HG03045 (cell line): Measurements from ENCODE around the gene IFT80.
"Not testable (repeated sequence)": the region's sequence is repeated elsewhere in the genome, so short reads cannot be mapped to it uniquely, and the experiment has no call there.

Source experiments
- ATAC-seq: cut with Tn5 transposase; IDR thresholded peaks from one replicate; pipeline ENCODE4 v1.9.1; 2021; ENCODE audit warnings: mild to moderate bottlenecking, moderate library complexity; ENCODE audit not compliant: unreplicated experiment

Gene IFT80

DNA sequence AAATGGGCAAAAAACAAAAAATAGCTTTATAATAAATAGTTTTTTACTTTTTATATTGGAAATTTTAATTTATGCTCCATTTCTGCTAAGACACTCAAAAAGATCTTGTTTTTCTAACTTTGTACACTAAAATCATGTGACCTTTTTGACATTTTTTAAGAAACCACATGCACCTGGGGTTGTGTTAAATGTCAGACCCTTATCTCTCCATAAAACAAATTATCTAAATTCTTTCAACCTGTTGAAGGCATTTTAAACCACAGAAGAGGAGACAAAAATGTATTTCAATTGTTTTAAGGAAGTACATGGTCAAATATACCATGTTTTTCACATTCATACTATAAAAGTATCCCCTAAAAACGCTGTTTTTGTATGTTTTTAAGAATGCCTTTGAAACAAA lies 29.2 kb downstream of the IFT80 start:
- ATAC-seq, result no peak

DNA sequence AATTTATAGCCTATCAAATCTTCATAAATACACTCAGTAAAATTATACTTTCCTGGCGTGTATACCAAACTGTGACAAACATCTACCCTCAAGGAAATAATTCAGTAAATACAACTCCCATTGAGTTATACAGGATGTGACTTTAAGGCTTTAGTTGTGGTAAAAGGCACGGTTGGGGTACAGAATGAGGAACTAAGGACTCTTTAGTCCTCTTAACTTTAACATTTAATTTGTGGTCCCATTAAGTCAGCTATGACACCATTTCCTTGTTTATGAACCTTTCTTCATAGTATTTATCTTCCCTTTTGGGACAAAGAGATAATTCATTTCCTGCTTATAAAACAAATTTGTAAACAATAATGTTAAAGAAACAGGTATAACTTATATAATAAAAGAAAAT lies 30.2 kb downstream of the IFT80 start:
- no peak for ATAC-seq

DNA sequence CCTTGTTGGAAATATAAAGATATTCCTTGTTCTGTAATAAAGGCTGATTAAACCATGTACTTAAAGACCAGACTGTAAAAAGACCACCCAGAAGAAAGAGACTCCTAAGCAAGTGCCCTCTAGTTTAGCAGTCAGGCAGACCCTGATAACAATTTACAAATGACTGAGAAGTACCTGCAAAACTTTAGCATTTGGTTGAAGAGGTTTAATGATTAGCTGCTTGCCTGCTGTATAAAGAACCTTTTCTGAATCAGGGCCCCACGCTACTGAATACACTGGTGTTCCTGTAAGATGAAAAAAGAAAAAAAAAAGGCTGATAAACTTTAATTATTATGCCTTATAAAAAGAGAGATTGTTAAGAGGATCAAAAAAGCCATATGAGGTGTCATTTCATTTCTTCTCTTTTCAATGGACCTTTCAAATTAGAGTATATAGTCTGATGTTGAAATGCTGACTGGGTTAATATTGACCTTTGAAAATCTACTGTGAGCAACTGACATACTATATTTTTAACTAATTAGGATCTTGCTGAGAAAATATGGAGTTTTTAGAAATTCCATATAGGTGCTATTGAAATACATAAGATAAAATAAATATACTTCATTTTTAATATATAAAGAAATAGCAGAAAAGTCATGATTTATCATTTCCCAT lies 33.0 kb downstream of the IFT80 start:
- no peak for ATAC-seq

DNA sequence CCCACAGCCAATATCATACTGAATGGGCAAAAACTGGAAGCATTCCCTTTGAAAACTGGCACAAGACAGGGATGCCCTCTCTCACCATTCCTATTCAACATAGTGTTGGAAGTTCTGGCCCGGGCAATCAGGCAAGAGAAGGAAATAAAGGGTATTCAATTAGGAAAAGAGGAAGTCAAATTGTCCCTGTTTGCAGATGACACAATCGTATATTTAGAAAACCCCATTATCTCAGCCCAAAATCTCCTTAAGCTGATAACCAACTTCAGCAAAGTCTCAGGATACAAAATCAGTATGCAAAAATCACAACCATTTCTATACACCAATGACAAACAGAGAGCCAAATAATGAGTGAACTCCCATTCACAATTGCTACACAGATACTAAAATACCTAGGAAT lies 36.1 kb downstream of the IFT80 start:
- not testable (repeated sequence) for ATAC-seq

DNA sequence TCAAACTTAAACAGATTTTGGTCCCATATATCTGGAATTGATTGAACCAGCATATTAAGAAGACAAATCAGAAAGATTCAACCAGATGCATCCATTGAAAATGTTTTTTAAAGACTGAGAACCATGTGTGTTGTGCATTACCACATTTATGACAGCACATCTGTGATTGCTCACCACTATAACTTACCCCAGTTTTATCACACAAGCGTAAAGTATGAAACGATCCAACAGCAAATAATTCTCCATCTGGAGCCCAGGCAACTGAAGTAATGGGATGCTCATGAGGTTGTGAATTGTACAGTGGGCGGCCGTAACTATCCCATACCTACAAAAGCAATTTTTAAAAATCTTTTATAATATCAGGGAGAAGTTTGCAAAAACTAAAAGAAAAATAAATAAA lies 43.2 kb downstream of the IFT80 start:
- ATAC-seq, result no peak

DNA sequence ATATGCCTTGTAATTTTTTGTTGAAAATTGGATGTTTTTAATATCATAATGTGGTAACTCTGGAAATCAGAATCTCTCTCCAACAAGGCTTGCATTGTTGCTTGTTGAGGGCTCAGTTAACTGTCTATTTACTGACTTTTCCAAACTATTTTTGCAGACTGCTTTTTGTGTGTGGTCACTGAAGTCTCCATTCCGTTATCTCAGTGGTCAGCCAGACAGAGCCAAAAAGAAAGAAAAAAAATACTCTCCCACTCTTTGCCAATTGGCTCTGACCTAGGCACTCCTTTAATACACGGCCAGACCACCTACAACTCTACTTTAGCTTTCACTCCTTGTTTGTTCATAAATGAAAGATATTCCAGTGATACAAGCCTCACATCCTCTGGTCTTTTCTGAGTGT lies 52.5 kb downstream of the IFT80 start:
- ATAC-seq, result no peak

DNA sequence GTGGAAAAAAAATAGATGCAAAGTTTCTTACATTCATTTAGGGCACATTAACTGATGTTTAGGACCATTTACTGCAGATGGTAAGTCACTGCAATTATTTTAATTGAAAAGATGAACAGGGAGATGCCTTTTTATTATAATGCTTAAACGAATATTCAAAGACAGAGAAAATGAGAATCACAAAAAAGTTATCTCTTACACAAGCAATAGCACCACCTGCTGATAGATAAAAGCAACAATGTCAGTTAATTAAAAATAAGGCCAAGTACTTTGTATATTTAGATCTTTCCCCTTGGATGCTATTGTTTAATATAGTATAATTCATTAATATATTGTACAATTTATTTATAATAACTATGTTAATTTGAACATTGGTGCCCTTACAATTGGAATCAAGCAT lies 55.9 kb downstream of the IFT80 start:
- ATAC-seq, result no peak

DNA sequence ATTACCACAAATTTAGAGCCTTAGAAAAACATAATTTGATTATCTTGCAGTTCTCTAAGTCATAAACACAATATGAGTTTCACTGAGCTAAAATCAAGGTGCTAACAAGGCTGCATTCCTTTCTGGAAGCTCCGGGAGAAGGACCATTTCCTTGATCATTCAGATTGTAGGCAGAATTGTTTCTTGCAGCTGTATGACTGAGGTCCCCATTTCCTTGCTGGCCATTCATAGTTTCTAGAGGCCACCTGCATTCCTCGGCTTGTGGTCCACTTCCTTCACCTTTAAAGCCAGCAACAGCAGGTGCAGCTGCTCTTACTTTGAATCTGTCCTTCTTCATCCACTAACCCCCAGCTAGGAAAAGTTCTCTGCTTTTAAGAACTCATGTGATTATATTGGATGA lies 58.7 kb downstream of the IFT80 start:
- ATAC-seq, result no peak

DNA sequence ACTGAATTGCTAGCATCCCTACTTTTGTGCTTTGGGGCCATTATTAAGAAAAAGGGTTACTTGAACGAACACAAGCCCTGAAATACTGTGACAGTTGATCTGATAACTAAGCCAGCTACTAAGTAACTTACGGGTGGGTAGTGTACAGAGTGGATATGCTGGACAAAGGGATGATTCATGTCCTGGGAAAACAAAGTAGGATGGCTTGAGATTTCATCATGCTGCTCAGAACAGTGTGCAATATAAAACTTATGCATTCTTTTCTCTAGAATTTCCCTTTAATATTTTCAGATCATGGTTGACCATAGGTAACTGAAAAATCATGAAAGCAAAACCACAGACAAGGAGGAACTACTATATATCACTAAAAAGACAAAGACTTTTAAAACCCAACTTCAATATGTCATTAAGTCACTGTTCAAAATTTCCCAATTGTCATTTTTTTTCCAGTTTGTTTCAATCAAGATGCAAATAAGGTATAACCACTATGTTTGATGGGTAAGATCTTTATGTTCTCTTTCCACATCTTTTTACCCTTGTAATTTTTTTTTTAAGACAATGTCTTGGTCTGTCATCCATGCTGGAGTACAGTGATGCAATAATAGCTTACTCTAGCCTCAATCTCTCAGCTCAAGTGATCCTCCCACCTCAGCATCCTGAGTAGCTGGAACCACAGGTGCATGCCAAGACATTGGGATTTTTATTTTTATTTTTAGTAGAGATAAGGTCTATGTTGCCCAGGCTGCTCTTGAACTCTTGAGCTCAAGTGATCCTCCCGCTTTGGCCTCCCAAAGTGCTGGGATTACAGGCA lies 67.7 kb downstream of the IFT80 start:
- no peak for ATAC-seq

DNA sequence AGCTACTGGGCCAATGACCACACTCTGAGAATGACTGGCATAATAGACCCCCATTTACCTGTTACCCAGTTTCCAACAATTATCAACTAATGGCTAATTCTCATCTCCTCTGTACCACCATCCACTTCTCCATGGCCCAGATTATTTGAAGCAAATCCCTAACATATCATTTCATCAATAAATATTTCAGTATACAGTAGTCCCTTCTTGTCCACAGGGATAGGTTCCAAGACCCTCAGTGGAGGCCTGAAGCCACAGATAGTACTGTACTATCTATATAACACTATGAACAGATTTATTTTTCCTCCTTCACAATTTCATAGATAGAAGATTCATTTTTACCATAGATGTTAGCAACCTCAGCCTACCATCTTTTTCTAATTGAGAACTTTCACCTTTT lies 68.3 kb downstream of the IFT80 start:
- ATAC-seq, result no peak

DNA sequence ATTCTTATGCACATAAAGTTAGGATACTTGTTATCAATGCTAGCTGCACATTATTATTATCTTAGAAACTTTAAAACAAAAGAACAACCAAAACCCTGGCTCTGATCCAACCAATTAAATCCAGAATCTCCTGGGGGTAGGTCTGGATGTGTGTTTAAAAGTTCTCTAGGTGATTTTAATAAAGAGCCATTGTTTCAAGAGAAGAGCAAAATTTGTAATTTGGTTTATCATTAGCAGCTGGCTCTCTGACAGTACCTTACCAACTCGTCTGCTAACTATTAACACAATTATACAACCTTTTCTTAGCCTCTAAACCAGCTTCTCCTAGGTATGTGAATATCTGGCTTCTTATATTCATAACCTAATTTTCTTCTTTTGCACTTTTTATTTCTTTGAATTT lies 68.9 kb downstream of the IFT80 start:
- no peak for ATAC-seq

DNA sequence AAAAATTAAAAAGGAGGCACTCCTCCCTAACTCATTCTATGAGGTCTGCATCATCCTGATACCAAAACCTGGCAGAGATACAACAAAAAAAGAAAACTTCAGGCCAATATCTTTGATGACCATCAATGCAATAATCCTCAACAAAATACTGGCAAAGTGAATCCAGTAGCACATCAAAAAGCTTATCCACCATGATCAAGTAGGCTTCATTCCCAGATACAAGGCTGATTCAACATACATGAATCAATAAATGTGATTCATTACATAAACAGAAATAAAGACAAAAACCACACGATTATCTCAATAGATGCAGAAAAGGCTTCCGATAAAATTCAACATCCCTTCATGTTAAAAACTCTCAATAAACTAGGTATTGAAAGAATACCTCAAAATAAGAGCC lies 72.7 kb downstream of the IFT80 start:
- not testable (repeated sequence) for ATAC-seq

DNA sequence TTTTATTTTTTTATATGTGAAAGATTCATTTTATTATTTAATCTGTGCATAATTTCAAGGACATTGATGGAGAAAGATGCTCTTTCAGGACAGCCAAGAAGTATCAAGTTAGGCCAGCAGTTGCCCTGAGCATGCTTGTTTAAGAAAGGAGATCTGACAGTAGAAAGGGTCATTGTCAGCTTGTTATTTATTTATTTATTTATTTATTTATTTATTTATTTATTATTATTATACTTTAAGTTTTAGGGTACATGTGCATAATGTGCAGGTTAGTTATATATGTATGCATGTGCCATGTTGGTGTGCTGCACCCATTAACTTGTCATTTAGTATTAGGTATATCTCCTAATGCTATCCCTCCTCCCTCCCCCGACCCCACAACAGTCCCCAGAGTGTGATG lies 77.2 kb downstream of the IFT80 start:
- ATAC-seq, result not testable (repeated sequence)

DNA sequence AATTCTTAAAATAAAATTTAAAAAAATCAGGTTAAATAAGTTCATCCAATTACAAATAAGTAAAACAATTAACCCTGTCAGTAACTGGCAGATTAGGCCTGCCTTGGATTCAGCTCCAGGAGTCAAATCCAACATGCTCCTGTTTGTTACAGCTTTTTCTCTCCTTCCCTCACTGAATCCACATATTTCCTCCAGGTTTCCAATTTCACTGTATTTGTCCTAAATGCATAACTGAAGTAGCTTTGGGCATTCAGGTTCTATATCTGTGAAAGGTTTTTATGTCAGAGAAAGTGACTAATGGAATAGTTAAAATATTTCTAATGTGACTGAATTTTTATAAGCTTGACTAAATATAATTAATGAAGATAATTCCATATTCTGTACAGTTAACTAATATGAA lies 79.7 kb downstream of the IFT80 start:
- no peak for ATAC-seq

DNA sequence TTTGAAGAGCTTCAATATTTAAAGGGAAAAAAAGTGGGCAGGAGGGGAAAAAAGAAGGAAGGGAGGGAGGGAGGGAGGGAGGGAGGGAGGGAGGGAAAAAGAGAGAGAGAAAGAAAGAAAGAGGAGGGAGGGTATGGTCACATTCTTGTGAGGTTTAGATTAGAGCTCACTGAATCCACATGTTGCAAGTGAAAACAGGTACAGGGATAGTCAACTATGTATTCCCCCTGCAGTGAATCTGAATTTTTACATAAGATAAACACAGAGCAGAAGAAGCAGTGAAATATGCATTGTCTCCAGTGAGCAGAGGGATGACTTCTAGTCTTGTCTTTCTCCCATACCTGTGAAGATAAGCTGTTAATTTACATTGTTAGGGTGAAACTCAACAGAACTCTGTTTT lies 84.0 kb downstream of the IFT80 start:
- ATAC-seq, result no peak

DNA sequence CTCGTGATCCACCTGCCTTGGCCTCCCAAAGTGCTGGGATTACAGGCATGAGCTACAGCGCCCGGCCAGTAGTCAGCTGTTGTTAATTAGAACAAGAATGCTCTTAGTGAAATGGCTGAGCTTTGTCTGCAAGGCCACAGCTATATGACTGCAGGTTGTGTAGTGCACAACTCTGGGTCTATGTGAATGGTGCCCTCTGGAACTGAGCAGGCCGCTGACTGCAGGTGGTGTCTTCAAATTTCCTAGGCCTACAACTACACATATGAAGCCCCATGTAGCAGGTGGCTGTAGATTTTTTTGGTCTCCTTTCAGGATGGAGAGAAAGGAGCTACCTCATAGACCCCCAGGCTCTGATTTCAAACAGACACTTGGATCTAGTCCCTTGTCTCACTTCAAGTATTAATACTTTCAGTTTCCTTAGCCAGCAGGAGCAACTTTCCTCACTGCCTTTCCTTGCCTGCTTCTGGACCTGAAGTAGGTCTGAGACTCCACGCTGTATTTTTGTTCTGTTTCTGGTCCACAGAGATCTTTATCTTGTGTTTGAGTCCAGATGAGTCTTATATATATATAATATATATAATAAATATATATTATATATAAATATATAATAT lies 86.9 kb downstream of the IFT80 start:
- no peak for ATAC-seq

DNA sequence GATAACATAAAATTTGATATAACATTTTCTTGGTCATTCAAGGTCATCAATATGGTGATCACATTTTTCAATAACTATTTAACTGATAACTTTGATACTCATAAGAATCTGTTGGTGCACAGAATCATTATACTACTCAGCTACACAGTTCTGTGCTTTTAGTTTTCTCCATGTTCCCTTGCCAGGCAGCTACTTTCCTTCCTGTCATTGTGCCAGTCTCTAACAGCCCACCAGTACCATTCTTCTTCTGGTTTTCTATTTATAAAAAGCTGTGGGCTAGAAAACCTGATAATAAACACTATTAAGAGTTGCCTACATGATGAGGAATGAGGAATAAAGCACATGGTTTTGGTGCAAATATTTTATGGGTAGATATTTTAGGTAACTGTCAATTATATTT lies 96.2 kb downstream of the IFT80 start:
- ATAC-seq, result no peak

DNA sequence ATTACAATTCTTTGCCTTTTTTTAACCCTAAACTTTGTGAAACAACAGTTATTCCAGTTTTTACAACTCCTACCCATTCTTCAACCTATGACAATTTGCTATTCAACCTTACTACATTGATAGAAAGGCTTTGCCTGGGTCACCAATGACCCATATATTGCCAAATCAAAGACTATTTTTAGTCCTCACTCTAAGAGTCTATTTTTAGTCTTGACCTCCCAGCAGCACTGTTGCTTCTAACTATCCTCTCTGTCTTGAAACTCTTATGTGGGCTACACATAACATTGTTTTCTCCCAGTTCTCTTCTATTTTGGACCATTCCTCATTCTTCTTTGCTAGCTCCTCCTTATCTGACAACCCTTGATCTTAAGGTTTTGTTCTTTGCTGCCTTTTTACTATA lies 102.4 kb downstream of the IFT80 start:
- ATAC-seq, result no peak

DNA sequence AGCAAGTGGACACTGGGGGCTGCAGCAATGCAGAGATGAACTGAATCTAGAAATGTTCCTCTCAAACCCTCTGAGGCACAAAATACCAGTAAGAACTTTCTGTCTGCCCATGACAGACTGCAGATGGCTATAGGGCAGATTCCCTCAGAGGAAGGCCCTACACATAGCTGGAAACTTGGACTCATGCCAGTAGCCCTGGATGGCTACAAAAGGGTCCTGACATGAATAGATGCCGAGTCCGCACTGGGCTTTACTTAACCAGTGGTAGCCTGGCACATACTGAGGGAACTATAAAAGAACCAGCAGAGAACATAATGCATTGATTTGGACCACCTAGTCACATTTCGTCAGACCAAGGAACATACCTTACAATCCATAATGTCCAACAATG lies 107.1 kb downstream of the IFT80 start:
- no peak for ATAC-seq

DNA sequence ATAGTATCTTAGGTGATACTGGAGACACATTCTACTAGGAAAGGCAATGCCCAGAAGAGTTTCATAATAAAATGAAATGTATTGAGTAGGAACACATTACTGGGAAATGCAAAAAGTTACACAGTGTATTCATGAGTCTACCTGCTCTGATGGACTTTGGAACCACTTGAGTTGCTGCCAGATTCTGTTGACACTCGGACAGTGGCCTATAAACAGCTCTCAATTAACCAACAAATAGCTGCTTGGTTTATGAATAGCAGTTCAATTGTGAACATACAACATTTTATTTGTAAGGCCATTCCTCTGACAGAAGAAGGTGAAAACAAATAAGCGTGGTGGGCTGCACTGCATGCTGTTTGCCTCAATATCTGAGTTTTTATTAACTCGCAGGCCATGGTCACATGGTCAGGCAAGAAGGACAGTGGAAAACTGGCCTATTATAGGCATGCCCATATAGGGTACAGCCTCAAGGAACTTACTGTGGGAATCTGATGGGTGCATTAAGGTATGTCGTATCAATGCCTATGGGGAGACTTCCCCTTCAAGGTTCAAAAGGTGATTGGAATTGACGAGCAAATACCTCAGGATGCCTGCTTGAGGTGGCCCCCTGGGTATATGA lies 107.6 kb downstream of the IFT80 start:
- ATAC-seq, result no peak

DNA sequence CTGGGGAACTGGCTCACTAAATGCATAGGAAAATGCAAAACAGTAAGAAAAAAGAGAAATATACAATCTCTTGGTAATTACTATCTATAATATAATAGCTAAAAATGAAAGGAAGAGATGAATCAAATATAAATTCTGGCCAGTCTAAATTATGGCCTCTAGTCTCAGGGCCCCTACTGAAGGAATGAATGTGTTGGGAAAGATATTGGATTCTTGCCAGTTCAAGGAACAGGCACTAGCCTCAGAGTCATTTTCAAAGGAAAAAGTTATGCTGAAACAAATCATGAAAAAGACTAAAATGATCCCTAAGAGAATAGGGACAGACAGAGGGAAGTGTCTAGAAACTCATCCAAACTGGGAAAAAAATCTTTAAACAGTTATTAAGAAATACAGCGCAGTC lies 111.4 kb downstream of the IFT80 start:
- ATAC-seq, result no peak

DNA sequence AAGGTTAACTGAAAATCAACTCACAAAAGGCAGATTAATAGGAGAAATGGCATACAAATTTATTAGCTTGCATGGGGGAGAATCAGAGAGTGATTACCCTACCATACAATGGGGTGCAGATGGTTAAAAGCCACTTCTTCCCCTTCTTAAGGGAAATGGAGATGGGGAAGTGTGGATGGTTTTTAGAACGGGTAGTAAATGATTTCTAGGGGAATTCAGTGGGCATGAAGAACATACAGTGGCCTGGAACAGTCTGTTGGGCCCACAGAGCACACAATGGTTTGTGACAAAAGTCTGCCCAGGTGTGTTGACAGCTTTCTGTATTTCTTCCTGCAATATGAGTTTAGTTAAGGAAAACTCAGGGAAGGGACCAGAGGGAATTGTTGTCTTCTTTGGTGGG lies 112.8 kb downstream of the IFT80 start:
- no peak for ATAC-seq
